Suprapubic skin (tissue), 4 donors: ENCODE data around the gene NPSR1.

Experiments
- EP300 ChIP-seq: sonication (generic); formaldehyde crosslinking; IDR thresholded peaks from one replicate; pipeline ENCODE4 v1.6.1; 2017; ENCODE audit warnings: antibody characterized with exemption
- POLR2A ChIP-seq, 2 donors: fragments of 450-650 bp; IDR thresholded peaks; one replicate each; pipeline ENCODE4 v1.6.1; 2017; ENCODE audit warnings: antibody characterized with exemption in 2 of 2, mild to moderate bottlenecking in 2 of 2, moderate library complexity in 2 of 2
- POLR2AphosphoS5 ChIP-seq, 3 donors: sonication (generic); formaldehyde crosslinking; IDR thresholded peaks; one replicate each; pipeline ENCODE4 v1.6.1; 2017; ENCODE audit warnings: antibody characterized with exemption in 3 of 3
- TF ChIP-seq, protein P1 (sequence below), 2 donors: fragments of 200-600 bp in 1 of 2; fragments of 450-650 bp in 1 of 2; sonication (generic) in 1 of 2; IDR thresholded peaks; one replicate each; pipeline ENCODE4 v1.5.1; 2016 to 2019; ENCODE audit warnings: antibody characterized with exemption in 2 of 2, mild to moderate bottlenecking in 1 of 2, moderate library complexity in 1 of 2

DNA sequence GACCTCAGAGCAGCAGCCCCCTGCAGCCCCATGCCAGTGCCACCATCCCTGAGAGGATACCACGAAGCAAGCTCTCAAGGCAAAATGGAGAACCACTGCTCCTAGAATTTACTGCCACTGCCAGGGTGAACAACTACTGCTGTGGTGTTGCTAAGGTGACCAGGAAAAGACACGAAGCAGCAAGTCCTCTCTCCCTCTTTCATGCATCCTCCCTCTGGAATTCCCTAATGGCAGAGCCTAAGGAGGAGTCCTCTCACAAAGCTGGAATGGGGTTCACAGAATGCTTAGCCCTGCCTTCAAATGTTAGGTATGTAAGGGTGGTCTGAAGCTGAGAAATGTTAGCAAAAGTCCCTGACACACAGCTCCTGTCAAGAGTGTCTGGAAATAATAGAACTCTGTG, 35.8 kb upstream of the NPSR1 start:
- TF ChIP-seq POLR2AphosphoS5 (IDR thresholded peaks at IDR 0.05): no peak
- TF ChIP-seq, protein P1, sequence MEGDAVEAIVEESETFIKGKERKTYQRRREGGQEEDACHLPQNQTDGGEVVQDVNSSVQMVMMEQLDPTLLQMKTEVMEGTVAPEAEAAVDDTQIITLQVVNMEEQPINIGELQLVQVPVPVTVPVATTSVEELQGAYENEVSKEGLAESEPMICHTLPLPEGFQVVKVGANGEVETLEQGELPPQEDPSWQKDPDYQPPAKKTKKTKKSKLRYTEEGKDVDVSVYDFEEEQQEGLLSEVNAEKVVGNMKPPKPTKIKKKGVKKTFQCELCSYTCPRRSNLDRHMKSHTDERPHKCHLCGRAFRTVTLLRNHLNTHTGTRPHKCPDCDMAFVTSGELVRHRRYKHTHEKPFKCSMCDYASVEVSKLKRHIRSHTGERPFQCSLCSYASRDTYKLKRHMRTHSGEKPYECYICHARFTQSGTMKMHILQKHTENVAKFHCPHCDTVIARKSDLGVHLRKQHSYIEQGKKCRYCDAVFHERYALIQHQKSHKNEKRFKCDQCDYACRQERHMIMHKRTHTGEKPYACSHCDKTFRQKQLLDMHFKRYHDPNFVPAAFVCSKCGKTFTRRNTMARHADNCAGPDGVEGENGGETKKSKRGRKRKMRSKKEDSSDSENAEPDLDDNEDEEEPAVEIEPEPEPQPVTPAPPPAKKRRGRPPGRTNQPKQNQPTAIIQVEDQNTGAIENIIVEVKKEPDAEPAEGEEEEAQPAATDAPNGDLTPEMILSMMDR (IDR thresholded peaks at IDR 0.05): no peak
- no peak for TF ChIP-seq POLR2A (IDR thresholded peaks at IDR 0.05)
- TF ChIP-seq EP300: no peak
